Glutamatergic neuron (in vitro differentiated cells): Measurements from ENCODE around the gene RAB11FIP3. TPM values are rescaled to one million over a fixed set of nuclear protein-coding genes. Genes with fewer than 3 reads are reported as not detected.
A peak's percentile ranks its signal among the peaks of the same experiment; 100 is the strongest.
"Not testable (repeated sequence)": the region's sequence is repeated elsewhere in the genome, so short reads cannot be mapped to it uniquely, and the experiment has no call there.

Experiments used
- DNase-seq: peaks from one replicate; pipeline ENCODE4 v3.0.0; 2022
- H3K27ac Mint-ChIP-seq: one replicate; pipeline ENCODE4 v1.8.0; 2020; ENCODE audit warnings: mild to moderate bottlenecking, mixed read lengths, inconsistent platforms; ENCODE audit not compliant: unreplicated experiment
- H3K27me3 Mint-ChIP-seq: one replicate; pipeline ENCODE4 v1.8.0; 2020; ENCODE audit warnings: mild to moderate bottlenecking, moderate library complexity, mixed read lengths, inconsistent platforms; ENCODE audit not compliant: unreplicated experiment
- H3K36me3 Mint-ChIP-seq: one replicate; pipeline ENCODE4 v1.8.0; 2020; ENCODE audit warnings: mild to moderate bottlenecking, mixed read lengths, inconsistent platforms; ENCODE audit not compliant: unreplicated experiment
- H3K4me1 Mint-ChIP-seq: one replicate; pipeline ENCODE4 v1.8.0; 2020; ENCODE audit warnings: mild to moderate bottlenecking, low read depth, mixed read lengths, inconsistent platforms; ENCODE audit not compliant: unreplicated experiment
- H3K4me3 Mint-ChIP-seq: one replicate; pipeline ENCODE4 v1.8.0; 2020; ENCODE audit warnings: mild to moderate bottlenecking, mixed read lengths, inconsistent platforms; ENCODE audit not compliant: unreplicated experiment
- H3K9me3 Mint-ChIP-seq: one replicate; pipeline ENCODE4 v1.8.0; 2020; ENCODE audit warnings: mild to moderate bottlenecking, moderate library complexity, mixed read lengths, inconsistent platforms; ENCODE audit not compliant: unreplicated experiment
- CTCF ChIP-seq: fragments of 200-600 bp; sonication (generic); IDR thresholded peaks from one replicate; pipeline ENCODE4 v1.5.0; 2021; ENCODE audit not compliant: partially characterized antibody, unreplicated experiment
- total RNA-seq: library from RNA; stranded (reverse); fragmentation: NEBNext Ultra II Directional; extraction: Animal tissue kit (Norgen Biotek cat#: 25700); gene quantifications from one replicate; pipeline ENCODE4 v1.2.1, GENCODE V29; 2021; ENCODE audit not compliant: unreplicated experiment

The RAB11FIP3 gene
- total RNA-seq, 1 donor from 2014 or later = 103 TPM

GRCh38 chr16:502179-502943, 76.9 kb downstream of the RAB11FIP3 start:
- DNase-seq = no peak
- peaks cover 11% of the 10 kb centered on the region for H3K27me3 Mint-ChIP-seq
- no peak overlapping the region for H3K27ac Mint-ChIP-seq
- peaks cover 5% of the 10 kb centered on the region for H3K9me3 Mint-ChIP-seq
- H3K4me1 Mint-ChIP-seq = peaks cover 18% of the 10 kb centered on the region
- no peak overlapping the region for H3K4me3 Mint-ChIP-seq
- peaks cover 2% of the 10 kb centered on the region for H3K36me3 Mint-ChIP-seq
- no peak for TF ChIP-seq CTCF

- DNase-seq = no peak
- TF ChIP-seq CTCF = no peak
- Mint-ChIP-seq H3K9me3 (peaks cover 7% of the 10 kb centered on the region), H3K4me3 (no peak overlapping the region), H3K27me3 (peaks cover 14% of the 10 kb centered on the region), H3K36me3 (no peaks in the 10 kb centered on the region), H3K27ac (no peak overlapping the region), H3K4me1 (peaks cover 26% of the 10 kb centered on the region)
Observed at GRCh38 chr16:503150-504071, 78.0 kb downstream of the RAB11FIP3 start.

- TF ChIP-seq CTCF = no peak
Observed at GRCh38 chr16:505479-506245, 80.2 kb downstream of the RAB11FIP3 start.

GRCh38 chr16:506246-506546, 80.7 kb downstream of the RAB11FIP3 start:
- Mint-ChIP-seq H3K36me3 (peaks cover 4% of the 10 kb centered on the region), H3K27ac (peak overlapping the region; percentile 55)

More at GRCh38 chr16:505479-506245, 80.2 kb downstream of the RAB11FIP3 start:
- Mint-ChIP-seq H3K9me3 (peaks cover 14% of the 10 kb centered on the region), H3K36me3 (peaks cover 4% of the 10 kb centered on the region), H3K4me1 (peaks cover 29% of the 10 kb centered on the region), H3K27me3 (peaks cover 16% of the 10 kb centered on the region), H3K4me3 (peak overlapping the region; percentile 49), H3K27ac (peak overlapping the region; percentile 33)
- DNase-seq = no peak

GRCh38 chr16:507527-507926, 82.1 kb downstream of the RAB11FIP3 start:
- Mint-ChIP-seq H3K9me3 (peaks cover 14% of the 10 kb centered on the region), H3K4me1 (peaks cover 25% of the 10 kb centered on the region), H3K27me3 (peaks cover 13% of the 10 kb centered on the region), H3K4me3 (peak overlapping the region; percentile 52), H3K27ac (peak overlapping the region; percentile 96)
- not testable (repeated sequence) for H3K36me3 Mint-ChIP-seq, DNase-seq

More at GRCh38 chr16:506246-506546, 80.7 kb downstream of the RAB11FIP3 start:
- peaks cover 25% of the 10 kb centered on the region for H3K4me1 Mint-ChIP-seq
- peaks cover 14% of the 10 kb centered on the region for H3K9me3 Mint-ChIP-seq
- DNase-seq = no peak
- H3K4me3 Mint-ChIP-seq = no peak overlapping the region
- peaks cover 13% of the 10 kb centered on the region for H3K27me3 Mint-ChIP-seq
- no peak for TF ChIP-seq CTCF
